ENCODE measurements around the gene HAND2.
A peak's percentile ranks its signal among the peaks of the same experiment; 100 is the strongest.

HAND2 gene

GRCh38 chr4:173535957-173536356 lies 5.9 kb upstream of the HAND2 start:
- no peak for DNase-seq (ENCODE audit: low spot score)

- no peak for DNase-seq (ENCODE audit: low spot score)
These were observed 5.3 kb upstream of the HAND2 start for GRCh38 chr4:173535165-173535902.

DNA sequence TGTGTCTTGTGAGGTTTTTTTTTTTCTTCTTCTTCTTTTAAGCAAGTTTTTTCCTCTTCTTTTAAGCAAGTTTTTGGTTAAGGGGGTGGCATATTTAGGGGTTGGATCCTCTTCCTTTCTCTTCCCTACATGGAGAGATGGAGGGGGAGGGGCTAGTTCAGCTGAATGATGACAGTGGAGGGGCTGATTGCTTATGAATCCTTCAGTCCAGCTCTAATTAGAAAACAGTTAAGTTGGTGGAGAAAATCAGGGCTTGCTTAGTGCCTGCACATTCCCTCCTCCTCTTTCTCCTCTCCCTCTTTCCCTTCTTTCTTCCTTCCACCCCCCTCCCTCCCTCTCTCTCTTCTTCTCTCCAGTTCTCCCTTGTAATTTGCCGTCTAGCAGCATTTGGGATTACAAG lies 4.4 kb upstream of the HAND2 start:
- DNase-seq (ENCODE audit: low spot score) = no peak

GRCh38 chr4:173532725-173533511 lies 2.9 kb upstream of the HAND2 start:
- no peak for DNase-seq (ENCODE audit: low spot score)

DNA sequence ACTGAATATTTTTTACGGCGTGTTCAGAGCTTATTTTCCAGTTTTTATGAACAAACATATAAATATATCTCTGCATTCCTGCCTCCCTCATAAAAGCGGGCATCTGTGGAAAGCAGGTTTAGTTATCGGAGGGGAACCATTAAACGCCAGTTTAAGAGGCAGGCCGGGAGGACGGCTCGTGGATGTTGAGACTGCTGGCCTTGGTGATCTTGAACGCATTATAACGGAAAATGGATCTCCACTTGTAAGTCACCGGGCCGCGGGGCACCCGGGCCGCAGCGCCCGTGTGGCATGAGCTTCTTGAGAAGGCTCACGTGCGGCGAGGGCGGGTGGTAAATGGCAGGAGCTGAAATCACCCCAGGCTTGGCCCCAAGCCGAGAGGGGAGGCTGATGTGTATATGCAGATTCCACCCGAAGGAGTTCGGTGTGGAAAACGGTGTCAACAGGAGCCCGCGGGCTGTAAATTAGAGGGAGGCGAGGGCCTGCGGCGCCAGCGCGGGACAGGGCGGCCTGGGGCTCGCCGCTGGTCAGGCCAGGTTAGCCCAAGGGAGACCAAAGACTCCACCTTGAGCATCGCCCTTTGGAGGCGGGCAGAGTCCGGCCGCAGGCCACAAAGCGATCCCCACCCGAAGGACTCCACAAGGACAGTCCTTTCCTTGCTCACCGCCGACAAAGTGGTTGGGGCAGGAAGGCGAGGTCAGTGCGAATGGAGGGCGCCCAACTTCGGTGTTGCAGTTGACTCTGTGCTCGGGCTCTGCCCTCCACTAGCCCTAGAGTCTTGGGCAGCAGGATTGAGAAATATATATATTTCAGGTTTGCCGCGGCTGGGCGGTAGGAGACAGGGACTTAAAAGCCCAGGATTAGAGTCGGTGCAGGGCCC lies 1.3 kb upstream of the HAND2 start:
- DNase-seq (ENCODE audit: low spot score) = no peak

DNA sequence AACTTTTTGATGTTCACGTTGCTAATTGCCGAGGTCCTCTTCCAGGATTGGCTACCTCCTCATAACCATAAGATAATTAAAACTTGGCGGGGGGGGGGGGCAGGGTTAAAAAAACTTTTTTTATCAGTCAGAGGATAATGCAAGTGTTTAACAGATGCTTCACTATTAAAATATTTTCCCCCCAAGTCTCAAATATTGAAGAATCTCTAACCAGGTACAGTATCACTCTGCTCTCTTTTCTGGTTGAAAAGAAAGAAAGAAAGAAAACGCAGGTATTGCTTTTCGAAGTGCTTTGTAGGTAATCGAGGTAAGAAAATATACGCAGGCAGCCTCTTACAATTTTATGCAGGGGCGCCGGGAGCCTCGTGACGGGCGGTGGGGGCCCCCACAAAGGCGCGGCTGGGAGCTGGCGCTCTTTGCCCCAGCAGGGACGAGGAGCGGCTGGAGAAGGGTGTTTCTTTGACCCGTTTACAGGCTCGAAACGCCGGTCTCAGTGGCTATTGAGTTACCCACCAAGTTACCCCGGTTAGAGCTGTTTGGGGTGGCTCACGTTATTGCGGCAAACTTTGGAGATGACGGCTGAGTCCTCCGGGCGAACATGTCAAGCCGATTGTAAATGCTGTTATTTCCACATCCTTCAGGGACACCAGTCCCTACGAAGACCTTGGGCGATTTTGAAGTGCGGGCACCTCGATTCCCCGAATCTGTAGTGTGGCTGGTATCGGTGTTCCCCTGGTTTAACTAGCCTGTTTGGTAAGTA lies 477 bp upstream of the HAND2 start:
- no peak for DNase-seq (ENCODE audit: low spot score)

DNA sequence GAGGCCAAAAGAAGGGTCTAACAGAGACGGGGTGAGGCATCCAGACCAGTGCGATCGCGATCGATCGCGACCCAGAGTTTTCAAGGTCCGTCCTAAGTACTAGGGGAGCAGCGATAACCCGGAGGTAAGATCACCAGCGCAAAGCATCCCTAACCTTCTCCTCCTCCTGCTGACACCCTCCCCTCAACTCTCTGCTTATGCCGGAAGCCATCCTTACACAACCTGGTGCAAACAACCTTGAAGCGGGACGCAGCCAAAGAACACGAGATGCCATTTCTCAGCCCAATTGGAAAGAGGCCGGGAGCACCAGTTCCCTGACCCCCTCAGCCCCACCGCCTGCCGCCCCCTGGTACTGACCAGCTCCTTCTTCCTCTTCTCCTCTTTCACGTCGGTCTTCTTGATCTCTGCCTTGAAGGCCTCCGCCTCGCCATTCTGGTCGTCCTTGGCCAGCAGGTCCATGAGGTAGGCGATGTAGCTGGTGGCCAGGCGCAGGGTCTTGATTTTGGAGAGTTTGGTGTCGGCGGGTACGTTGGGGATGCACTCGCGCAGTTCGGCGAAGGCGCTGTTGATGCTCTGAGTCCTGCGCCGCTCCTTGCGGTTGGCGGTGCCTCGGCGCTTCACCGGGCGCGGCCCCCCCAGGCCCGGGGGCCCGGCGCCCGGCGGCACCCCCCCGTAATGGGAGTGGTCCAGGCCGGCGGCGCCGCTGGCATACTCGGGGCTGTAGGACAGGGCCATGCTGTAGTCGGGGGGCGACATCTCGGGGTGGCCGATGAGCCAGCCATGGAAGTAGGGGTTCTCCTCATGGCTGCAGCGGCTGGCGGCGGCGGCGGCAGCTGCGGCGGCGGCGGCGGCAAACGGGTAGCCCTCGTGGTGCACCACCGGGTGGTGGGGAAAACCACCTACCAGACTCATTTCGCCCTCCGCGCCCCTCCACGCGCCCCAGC lies 1.4 kb downstream of the HAND2 start:
- no peak for DNase-seq (ENCODE audit: low spot score)

GRCh38 chr4:173527103-173527891 lies 2.7 kb downstream of the HAND2 start:
- peak; percentile 52 for DNase-seq (ENCODE audit: low spot score)

GRCh38 chr4:173526724-173527102 lies 3.3 kb downstream of the HAND2 start:
- DNase-seq (ENCODE audit: low spot score) = no peak

DNA sequence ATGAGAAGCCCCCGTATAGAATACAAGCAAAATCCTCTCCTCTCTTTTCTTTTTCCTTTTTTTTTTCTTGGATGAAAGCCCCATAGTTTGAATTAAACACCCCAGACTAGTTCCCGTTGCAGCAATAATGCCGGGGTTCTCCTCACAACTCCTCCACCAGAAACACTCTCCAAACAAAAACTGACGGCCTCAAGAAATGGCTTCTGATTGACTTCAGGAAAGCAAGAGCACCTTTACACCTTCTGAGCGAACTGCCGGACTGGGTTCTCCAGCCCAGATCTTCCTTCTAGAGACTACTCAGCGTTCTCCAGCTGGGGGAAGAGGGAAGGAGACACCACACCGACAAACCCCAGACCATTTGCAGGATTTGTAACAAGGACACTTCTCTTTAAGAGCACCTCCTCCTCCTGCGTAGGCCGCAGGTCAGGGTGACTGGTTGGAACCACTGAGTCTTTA lies 4.0 kb downstream of the HAND2 start:
- DNase-seq (ENCODE audit: low spot score) = no peak

GRCh38 chr4:173525118-173526011 lies 4.7 kb downstream of the HAND2 start:
- peak; percentile 27 for DNase-seq (ENCODE audit: low spot score)

DNA sequence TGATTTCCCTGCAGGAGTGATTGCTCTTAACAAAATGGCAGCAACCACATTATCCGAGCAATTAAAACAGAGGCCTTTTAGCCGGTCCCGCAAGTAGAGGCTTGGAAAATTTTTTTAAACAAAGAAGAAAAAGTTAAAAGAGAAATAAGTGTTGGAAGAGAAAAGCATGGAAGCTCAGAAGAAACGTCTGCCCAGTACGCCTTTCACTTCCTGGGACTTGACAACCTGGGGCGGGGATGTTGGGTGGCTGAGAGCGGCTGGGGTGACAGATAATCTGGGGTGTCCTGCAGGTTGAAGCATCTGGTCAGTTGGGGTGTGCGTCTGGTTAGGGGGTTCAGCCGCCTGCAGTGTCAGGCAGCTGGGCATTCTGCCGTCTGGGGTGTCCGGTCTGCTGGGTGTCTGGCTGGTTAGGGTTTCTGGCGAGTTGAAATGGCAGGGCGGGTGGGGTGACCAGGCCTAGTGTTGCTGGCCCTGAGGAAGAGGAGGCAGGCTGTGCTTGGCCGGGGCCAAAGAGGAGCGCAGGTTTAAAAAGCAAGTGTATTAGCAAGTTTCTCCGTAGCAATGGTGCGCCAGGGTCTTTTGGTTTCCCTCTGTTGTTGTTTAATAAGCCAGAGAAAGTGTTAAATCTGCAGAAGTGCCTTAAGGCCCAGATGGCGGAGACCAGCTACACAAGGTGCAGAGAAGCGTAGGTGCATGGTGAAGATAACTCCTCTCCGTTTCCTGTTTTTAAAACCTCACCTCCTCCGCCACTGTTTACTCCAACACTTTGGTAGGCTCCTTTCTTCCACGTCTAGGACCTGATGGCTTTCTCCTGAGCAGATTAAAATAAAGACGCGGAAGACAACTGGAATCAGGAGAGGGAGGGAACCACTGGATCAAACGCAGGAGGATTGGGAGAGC lies 5.6 kb downstream of the HAND2 start:
- no peak for DNase-seq (ENCODE audit: low spot score)

- no peak for DNase-seq (ENCODE audit: low spot score)
These were observed 7.1 kb downstream of the HAND2 start for GRCh38 chr4:173522951-173523395.

DNA sequence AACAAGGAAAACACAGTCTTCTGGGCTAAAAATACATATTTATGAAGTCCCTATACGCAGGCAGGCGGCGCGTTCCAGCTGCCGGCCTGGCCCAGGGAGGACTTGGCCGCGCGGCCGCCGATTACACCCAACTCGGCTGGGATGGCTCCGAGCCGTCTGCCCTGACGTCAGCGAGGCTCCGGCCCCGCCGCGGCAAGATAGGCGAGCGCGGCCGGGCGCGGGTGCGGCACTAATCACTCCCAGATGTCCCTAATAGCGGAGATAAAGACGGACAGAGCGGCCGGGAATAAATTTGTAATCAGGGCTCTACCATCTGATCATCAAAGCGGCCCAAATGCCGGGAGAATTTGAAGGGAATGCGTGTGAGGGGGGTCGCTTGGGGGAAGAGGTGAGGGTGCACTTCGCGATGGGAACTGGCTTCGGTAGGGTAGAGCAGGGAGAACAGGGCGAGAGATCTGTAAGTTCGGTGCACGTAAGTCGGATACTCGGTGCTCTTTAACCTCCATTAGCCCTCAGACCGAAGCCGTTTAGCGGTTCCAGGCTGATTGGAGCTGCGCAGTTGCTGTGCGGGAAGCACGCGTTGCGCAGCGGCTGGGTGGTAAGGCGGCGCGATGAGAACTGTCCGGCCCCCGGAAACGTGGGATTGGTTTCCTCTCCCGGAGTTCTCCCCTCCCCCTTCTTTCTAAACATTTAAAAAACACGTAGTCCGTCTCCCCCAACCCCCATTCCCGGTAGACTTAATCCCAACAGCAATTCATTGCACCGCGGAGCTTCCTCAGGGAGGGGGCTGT lies 7.7 kb downstream of the HAND2 start:
- DNase-seq (ENCODE audit: low spot score) = peak; percentile 78

DNA sequence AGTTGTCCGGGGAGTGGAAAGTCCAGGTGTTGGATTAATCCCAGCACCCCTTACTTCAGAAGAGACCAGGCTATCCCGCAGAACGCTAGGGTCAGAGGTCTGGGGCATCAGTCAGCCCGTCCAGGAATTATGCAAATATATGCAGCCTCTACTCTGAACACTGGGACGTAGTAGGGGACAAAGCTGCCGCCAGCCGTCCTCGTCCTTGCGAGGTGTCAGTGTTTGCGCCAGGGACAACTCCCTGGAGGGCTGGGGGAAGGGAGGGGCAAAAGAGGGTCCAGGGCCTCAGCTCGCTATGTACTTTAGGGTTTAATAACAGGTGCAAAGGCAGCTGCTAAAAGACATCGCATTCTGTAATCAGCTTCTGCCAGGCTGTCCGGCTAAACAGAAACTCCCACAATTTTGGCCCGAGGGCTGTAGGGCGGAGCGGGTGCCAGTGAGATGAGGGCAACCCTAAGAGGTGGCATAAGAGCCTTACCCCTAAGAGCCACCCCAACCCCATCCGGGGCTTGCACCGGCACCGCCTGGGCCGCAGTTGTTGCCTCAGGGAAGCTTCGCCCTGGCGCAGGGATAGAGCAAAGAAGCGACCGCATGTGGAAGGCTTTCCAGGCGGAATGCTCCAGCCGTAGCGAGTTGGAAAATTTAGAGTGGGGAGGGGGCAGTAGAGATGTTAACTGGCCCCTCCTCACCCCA lies 8.4 kb downstream of the HAND2 start:
- DNase-seq (ENCODE audit: low spot score) = no peak

DNA sequence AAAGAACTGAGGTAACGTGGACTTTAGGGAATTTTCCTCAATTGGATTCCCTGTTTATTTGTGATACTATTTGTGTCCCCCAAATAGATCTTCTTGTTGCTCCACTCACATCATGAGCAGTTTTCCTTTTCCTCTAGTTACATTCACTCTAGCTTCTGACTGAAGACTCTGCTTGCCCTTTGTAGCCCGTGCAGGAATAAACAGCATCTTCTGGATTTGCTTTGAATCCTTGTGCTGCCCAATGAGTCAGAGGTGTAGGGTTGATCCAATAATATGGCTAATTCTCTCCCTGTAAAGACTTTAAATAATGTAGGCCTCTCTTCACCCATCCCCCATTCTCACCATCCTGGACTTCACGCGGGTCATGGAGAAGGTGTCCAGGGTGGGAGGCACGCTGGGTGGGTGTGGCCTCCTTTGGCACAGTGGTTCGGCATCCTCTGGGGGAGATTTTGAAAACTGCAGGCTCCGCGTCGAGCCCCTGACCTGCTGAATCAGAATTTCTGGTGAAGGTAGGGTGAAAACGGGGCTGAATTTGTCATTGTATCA lies 9.0 kb downstream of the HAND2 start:
- DNase-seq (ENCODE audit: low spot score) = no peak

Data from iPS-NIHi11 (cell line).